ENCODE measurements around the gene DHX16. TPM values are rescaled to one million over a fixed set of nuclear protein-coding genes. Genes with fewer than 3 reads are reported as not detected.
A peak's percentile ranks its signal among the peaks of the same experiment; 100 is the strongest.

DHX16 gene
- total RNA-seq, 1 experiment from 2014 or later: 32.2 TPM

- TF ChIP-seq ELF4 (CRISPR knock-in tag; IDR thresholded peaks at IDR 0.05; ENCODE audit: low read depth) (no peak), NFATC4 (CRISPR knock-in tag; IDR thresholded peaks at IDR 0.05) (no peak), CREM (CRISPR knock-in tag; IDR thresholded peaks at IDR 0.05) (no peak), NR1H2 (CRISPR knock-in tag; IDR thresholded peaks at IDR 0.05) (no peak), TEAD4 (CRISPR knock-in tag; IDR thresholded peaks at IDR 0.05) (no peak), HMGXB4 (CRISPR knock-in tag; IDR thresholded peaks at IDR 0.05) (no peak), HMGA2 (CRISPR knock-in tag; IDR thresholded peaks at IDR 0.05) (no peak), ZNF671 (CRISPR knock-in tag; IDR thresholded peaks at IDR 0.05) (no peak), FOXP4 (CRISPR knock-in tag; IDR thresholded peaks at IDR 0.05) (no peak), ATF6 (CRISPR knock-in tag; IDR thresholded peaks at IDR 0.05) (no peak), ZNF219 (CRISPR knock-in tag; IDR thresholded peaks at IDR 0.05; ENCODE audit: borderline replicate concordance) (no peak), ZNF232 (CRISPR knock-in tag; IDR thresholded peaks at IDR 0.05) (no peak)
- TF ChIP-seq, protein P1, sequence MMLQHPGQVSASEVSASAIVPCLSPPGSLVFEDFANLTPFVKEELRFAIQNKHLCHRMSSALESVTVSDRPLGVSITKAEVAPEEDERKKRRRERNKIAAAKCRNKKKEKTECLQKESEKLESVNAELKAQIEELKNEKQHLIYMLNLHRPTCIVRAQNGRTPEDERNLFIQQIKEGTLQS (CRISPR knock-in tag; conservative IDR thresholded peaks at IDR 0.05): no peak
These were observed 47.3 kb upstream of the DHX16 start, which contains the start of gene TUBB (continued) for GRCh38 chr6:30719791-30720737.

DNA sequence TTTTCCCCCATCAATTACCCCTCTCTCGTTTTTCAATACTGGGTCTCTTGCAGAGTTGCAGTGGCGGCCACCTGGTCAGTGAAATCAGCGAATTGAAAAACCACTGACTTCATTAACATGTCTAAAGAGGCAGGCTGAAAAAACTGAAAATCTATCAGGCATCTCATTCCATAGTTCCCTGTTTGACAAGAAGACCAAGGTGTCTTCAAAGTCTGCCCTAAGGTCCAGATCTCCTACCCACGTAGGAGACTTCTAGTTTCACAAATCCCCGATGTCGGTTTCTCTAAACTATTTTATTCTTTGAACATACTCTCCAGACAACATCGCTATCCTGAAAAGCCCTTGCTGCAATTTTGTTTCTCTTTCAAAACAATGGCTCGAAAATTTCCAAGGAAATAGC lies 46.5 kb upstream of the DHX16 start:
- ATAC-seq: no peak
- POLR2A ChIA-PET: interaction anchor here (0.6 to 0.7 kb wide), 2 partner anchors 40 to 454 kb away, joined by 3 to 8 read pairs; no protein-coding TSS in a partner anchor

More for the DNA sequence above, 46.5 kb upstream of the DHX16 start:
- CTCF ChIA-PET: interaction anchor here (0.6 to 6.0 kb wide), 6 partner anchors 12 to 1195 kb away, joined by 3 to 54 read pairs (median 4); partner anchors contain the start of gene DHX16
- Mint-ChIP-seq H3K4me1 (peaks cover 50% of the 10 kb centered on the region), H3K27ac (peak overlapping the region; percentile 100), H3K9me3 (no peaks in the 10 kb centered on the region), H3K27me3 (ENCODE audit: low read depth) (no peaks in the 10 kb centered on the region), H3K4me3 (peak overlapping the region; percentile 99), H3K36me3 (peaks cover 52% of the 10 kb centered on the region)
- DNase-seq (ENCODE audit: low spot score): no peak
- TF ChIP-seq ARID4B (CRISPR knock-in tag; IDR thresholded peaks at IDR 0.05; ENCODE audit: borderline replicate concordance) (no peak), NR2C2 (CRISPR knock-in tag; IDR thresholded peaks at IDR 0.05) (no peak), ZNF671 (CRISPR knock-in tag; IDR thresholded peaks at IDR 0.05) (no peak), ATF6 (CRISPR knock-in tag; IDR thresholded peaks at IDR 0.05) (no peak), FOXP4 (CRISPR knock-in tag; IDR thresholded peaks at IDR 0.05) (no peak)
